Panc1 (cell line): ENCODE data around the gene OMP. TPM values are rescaled to one million over a fixed set of nuclear protein-coding genes. Genes with fewer than 3 reads are reported as not detected.

ENCODE experiments used
- ATAC-seq: fragments of 200-7000 bp; cut with Tn5 transposase; 2 replicates; pipeline ENCODE4 v1.9.1; 2020; ENCODE audit warnings: mild to moderate bottlenecking, moderate library complexity
- BruUV-seq: library from RNA; stranded (reverse); fragments of 400-500 nt; replicated peaks from 2 replicates; lab custom pipeline; 2021; lab: Mats Ljungman, UMichigan
- CTCF ChIA-PET: fragments of 300-600 bp; sonication (Branson Sonifier 250); formaldehyde crosslinking; loops from one replicate; lab custom pipeline; 2022; ENCODE audit warnings: antibody characterized with exemption; lab: Charles Lee
- POLR2A ChIA-PET: fragments of 300-600 bp; sonication (Branson Sonifier 250); formaldehyde crosslinking; loops from one replicate; lab custom pipeline; 2022; ENCODE audit warnings: antibody characterized with exemption; lab: Charles Lee
- DNase-seq: peaks from one replicate; pipeline ENCODE4 v3.0.0-alpha.2; 2010; ENCODE audit warnings: low read depth, low spot score
- H3K27ac ChIP-seq: 2 replicates; pipeline ENCODE4 v1.5.1; 2011; ENCODE audit warnings: mild to moderate bottlenecking, low read length, inconsistent platforms
- H3K27me3 ChIP-seq: fragments of 200-500 bp; sonication (Bioruptor generic); 2 replicates; pipeline ENCODE4 v1.6.0; 2014; ENCODE audit warnings: low read length, inconsistent platforms; ENCODE audit not compliant: control insufficient read depth, insufficient read depth
- H3K36me3 ChIP-seq: fragments of 200-500 bp; sonication (Bioruptor generic); 2 replicates; pipeline ENCODE4 v1.5.1; 2014; ENCODE audit warnings: inconsistent platforms, mild to moderate bottlenecking, low read length, moderate library complexity; ENCODE audit not compliant: control insufficient read depth, insufficient read depth
- H3K4me1 ChIP-seq: 2 replicates; pipeline ENCODE4 v1.5.1; 2011; ENCODE audit warnings: inconsistent platforms, mild to moderate bottlenecking, low read length, moderate library complexity; ENCODE audit not compliant: control insufficient read depth, insufficient read depth
- H3K4me3 ChIP-seq, 2 experiments: 2 replicates each; pipeline ENCODE4 v1.5.1; 2011 to 2012; ENCODE audit warnings: low read depth in 2 of 2, low read length in 2 of 2, mild to moderate bottlenecking in 2 of 2, inconsistent platforms in 1 of 2, moderate library complexity in 1 of 2
- H3K9me3 ChIP-seq: fragments of 200-500 bp; sonication (Bioruptor generic); 2 replicates; pipeline ENCODE4 v1.5.1; 2014; ENCODE audit warnings: low read depth, mild to moderate bottlenecking, inconsistent platforms, low read length, moderate library complexity; ENCODE audit not compliant: control insufficient read depth, insufficient read depth
- CTCF ChIP-seq: fragments of 450-650 bp; IDR thresholded peaks from 2 replicates; pipeline ENCODE4 v1.5.1; 2017; ENCODE audit warnings: mild to moderate bottlenecking
- POLR2AphosphoS5 ChIP-seq: IDR thresholded peaks from 2 replicates; pipeline ENCODE4 v1.6.1; 2012; ENCODE audit warnings: mild to moderate bottlenecking, low read depth, low read length, moderate library complexity
- SIN3A ChIP-seq: IDR thresholded peaks from 2 replicates; pipeline ENCODE4 v1.6.1; 2012; ENCODE audit warnings: low read depth, mild to moderate bottlenecking, low read length, moderate library complexity, borderline replicate concordance; ENCODE audit not compliant: insufficient read depth
- TCF7L2 ChIP-seq: IDR thresholded peaks from 2 replicates; pipeline ENCODE4 v1.6.1; 2011; ENCODE audit warnings: mild to moderate bottlenecking, low read depth, low read length, inconsistent platforms
- in situ Hi-C: cut with HindIII; loops from 2 replicates; pipeline ENCODE4 v1.10.0; 2016; ENCODE audit warnings: low sequenced_read_pairs, low pct_unique_long_range_greater_than_20kb
- intact Hi-C: fragments of 100-400 bp; cut with micrococcal nuclease; formaldehyde crosslinking; loops from one replicate; pipeline ENCODE4 v1.10.0; 2022; ENCODE audit not compliant: unreplicated experiment
- total RNA-seq: library from RNA; stranded (reverse); gene quantifications from one replicate; pipeline ENCODE4 v1.2.1, GENCODE V29; 2021; ENCODE audit not compliant: unreplicated experiment
- TF ChIP-seq, protein P1 (sequence below), 2 experiments: IDR thresholded peaks; 2 replicates each; pipeline ENCODE4 v1.6.1; 2011 to 2012; ENCODE audit warnings: low read depth in 2 of 2, control low read depth in 1 of 2, low read length in 1 of 2, mild to moderate bottlenecking in 1 of 2, moderate library complexity in 1 of 2; ENCODE audit not compliant: insufficient read depth in 1 of 2

The OMP gene
- total RNA-seq, 1 experiment from 2014 or later: 1.5 TPM

GRCh38 chr11:77094841-77095365 is 7.7 kb upstream of the OMP start:
- CTCF ChIA-PET: interaction anchor here (0.7 to 1.7 kb wide), 4 partner anchors 32 to 175 kb away, joined by 3 to 7 read pairs (median 6); no protein-coding TSS in a partner anchor

DNA sequence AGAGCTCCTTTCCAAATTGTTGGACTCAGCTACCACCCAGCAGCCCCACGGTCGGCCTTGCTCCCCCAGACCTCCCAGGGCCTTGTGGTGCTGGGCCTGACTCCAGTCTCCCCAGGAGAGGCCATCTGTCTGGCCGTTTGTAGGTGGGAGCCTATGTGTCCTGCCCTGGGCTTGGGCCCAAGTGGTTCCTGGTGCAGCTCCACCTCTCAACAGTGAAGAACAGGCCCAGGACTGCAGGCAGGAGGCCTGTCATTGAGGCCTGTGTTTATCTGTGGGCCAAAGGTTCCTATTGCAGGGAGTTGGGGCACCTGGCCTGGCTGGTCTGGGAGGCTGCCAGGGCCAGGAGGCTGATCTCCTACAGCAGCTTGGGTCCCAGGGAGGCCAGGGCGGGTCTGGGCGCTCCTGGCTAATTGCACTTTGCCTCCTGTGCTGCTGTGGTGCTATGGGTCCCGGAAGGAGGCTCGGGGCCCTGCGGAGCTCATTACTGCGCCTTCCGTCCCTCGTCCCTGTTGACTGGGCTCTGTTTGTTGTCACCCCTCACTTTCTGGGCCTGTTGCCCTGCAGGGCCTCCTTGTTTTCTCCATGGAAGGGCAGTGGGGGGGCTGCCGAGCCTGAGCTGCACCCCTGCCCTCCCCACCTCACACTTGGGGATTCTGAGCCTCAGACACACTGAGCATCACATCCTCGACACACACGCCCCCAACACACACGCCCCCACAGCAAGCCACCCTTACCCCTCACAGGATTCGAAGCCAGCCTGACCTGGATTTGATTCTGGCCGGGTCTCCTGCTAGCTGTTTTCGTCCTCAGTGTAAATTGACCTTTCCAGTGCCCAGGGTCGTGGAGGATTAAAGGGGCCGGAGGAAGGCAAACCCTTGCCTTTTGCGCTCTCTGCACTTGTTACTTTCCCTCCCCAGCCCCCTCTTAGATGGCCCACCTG is 6.8 kb upstream of the OMP start:
- intact Hi-C loops (no loop called here), in situ Hi-C loops (no loop called here)
- BruUV-seq: no TSS peak
- Histone ChIP-seq H3K27me3 (no peaks in the 10 kb centered on the region), H3K9me3 (no peaks in the 10 kb centered on the region), H3K4me3 (no peak overlapping the region), H3K36me3 (no peaks in the 10 kb centered on the region), H3K4me1 (peaks cover 2% of the 10 kb centered on the region; the same call in 1 of the 2 replicates), H3K27ac (no peak overlapping the region)
- POLR2A ChIA-PET: interaction anchor here (0.6 kb wide), 1 partner anchor 124 kb away, joined by 3 read pairs; no protein-coding TSS in a partner anchor
- ATAC-seq (no peak; the same call in 1 of the 2 replicates), DNase-seq (no peak)
- TF ChIP-seq SIN3A: no peak
- no peak for TF ChIP-seq POLR2AphosphoS5
- TF ChIP-seq CTCF: no peak
- TF ChIP-seq TCF7L2: no peak
- TF ChIP-seq, protein P1, sequence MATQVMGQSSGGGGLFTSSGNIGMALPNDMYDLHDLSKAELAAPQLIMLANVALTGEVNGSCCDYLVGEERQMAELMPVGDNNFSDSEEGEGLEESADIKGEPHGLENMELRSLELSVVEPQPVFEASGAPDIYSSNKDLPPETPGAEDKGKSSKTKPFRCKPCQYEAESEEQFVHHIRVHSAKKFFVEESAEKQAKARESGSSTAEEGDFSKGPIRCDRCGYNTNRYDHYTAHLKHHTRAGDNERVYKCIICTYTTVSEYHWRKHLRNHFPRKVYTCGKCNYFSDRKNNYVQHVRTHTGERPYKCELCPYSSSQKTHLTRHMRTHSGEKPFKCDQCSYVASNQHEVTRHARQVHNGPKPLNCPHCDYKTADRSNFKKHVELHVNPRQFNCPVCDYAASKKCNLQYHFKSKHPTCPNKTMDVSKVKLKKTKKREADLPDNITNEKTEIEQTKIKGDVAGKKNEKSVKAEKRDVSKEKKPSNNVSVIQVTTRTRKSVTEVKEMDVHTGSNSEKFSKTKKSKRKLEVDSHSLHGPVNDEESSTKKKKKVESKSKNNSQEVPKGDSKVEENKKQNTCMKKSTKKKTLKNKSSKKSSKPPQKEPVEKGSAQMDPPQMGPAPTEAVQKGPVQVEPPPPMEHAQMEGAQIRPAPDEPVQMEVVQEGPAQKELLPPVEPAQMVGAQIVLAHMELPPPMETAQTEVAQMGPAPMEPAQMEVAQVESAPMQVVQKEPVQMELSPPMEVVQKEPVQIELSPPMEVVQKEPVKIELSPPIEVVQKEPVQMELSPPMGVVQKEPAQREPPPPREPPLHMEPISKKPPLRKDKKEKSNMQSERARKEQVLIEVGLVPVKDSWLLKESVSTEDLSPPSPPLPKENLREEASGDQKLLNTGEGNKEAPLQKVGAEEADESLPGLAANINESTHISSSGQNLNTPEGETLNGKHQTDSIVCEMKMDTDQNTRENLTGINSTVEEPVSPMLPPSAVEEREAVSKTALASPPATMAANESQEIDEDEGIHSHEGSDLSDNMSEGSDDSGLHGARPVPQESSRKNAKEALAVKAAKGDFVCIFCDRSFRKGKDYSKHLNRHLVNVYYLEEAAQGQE (IDR thresholded peaks at IDR 0.05; ENCODE audit: insufficient read depth in 1 of 2, low read depth in 2 of 2, low read length in 1 of 2): no peak
- CTCF ChIA-PET: interaction anchor here (0.6 to 1.7 kb wide), 5 partner anchors 48 to 413 kb away, joined by 3 to 7 read pairs (median 4); no protein-coding TSS in a partner anchor

More at GRCh38 chr11:77094841-77095365, 7.7 kb upstream of the OMP start:
- H3K4me3 ChIP-seq: no peak overlapping the region
- H3K4me1 ChIP-seq: peaks cover 9% of the 10 kb centered on the region; the same call in 1 of the 2 replicates
- intact Hi-C loops: no loop called here
- ATAC-seq (no peak), DNase-seq (no peak)
- no peaks in the 10 kb centered on the region for H3K36me3 ChIP-seq
- POLR2A ChIA-PET: no interaction called here
- H3K27ac ChIP-seq: no peak overlapping the region
- no peaks in the 10 kb centered on the region for H3K27me3 ChIP-seq
- TF ChIP-seq CTCF (peak; percentile 32), SIN3A (no peak)
- TF ChIP-seq, protein P1 (IDR thresholded peaks at IDR 0.05; ENCODE audit: insufficient read depth in 1 of 2, low read depth in 2 of 2, low read length in 1 of 2): no peak
- in situ Hi-C loops: no loop called here
- no peaks in the 10 kb centered on the region for H3K9me3 ChIP-seq
- BruUV-seq: no TSS peak
